Activated naive CD4-positive, alpha-beta T cell treated with anti-CD3 and anti-CD28 coated beads for 36 hours (primary cell): ENCODE results near the gene ANKRD31. TPM values are rescaled to one million over a fixed set of nuclear protein-coding genes. Genes with fewer than 3 reads are reported as not detected.

Source experiments
- CTCF ChIA-PET: fragments of 350-600 bp; sonication (Branson Sonifier 250); formaldehyde crosslinking; loops from one replicate; lab custom pipeline; 2021; ENCODE audit warnings: antibody characterized with exemption; lab: Charles Lee
- DNase-seq: peaks from one replicate; pipeline ENCODE4 v3.0.0-alpha.2; 2020
- H3K27ac Mint-ChIP-seq: one replicate; pipeline ENCODE4 v1.8.0; 2021; ENCODE audit warnings: mild to moderate bottlenecking, mixed read lengths
- H3K27me3 Mint-ChIP-seq: one replicate; pipeline ENCODE4 v1.8.0; 2021; ENCODE audit warnings: low read depth, mixed read lengths
- H3K36me3 Mint-ChIP-seq: one replicate; pipeline ENCODE4 v1.8.0; 2021; ENCODE audit warnings: low read depth, mixed read lengths
- H3K4me1 Mint-ChIP-seq: one replicate; pipeline ENCODE4 v1.8.0; 2021; ENCODE audit warnings: low read depth, mixed read lengths
- H3K4me3 Mint-ChIP-seq: one replicate; pipeline ENCODE4 v1.8.0; 2021; ENCODE audit warnings: mild to moderate bottlenecking, moderate library complexity, mixed read lengths
- H3K9me3 Mint-ChIP-seq: one replicate; pipeline ENCODE4 v1.8.0; 2021; ENCODE audit warnings: mixed read lengths
- intact Hi-C: fragments of 100-400 bp; cut with micrococcal nuclease; formaldehyde crosslinking; loops from one replicate; pipeline ENCODE4 v1.15.1; 2023
- total RNA-seq, 2 experiments: library from RNA; stranded (reverse); gene quantifications; one replicate each; pipeline ENCODE4 v1.2.3, GENCODE V29; 2021

Gene ANKRD31
- total RNA-seq, 2 experiments from 2014 or later, result 0.35 to 0.36 TPM

GRCh38 chr5:75053304-75054133, 183.2 kb downstream of the ANKRD31 start:
- Mint-ChIP-seq H3K36me3 (no peaks in the 10 kb centered on the region), H3K4me3 (peak overlapping the region; percentile 86), H3K27ac (peak overlapping the region; percentile 92), H3K9me3 (no peaks in the 10 kb centered on the region), H3K27me3 (no peaks in the 10 kb centered on the region), H3K4me1 (peaks cover 73% of the 10 kb centered on the region)
- CTCF ChIA-PET, result interaction anchor here (0.7 to 3.6 kb wide), 3 partner anchors 76 to 283 kb away, joined by 3 to 16 read pairs (median 4); partner anchors contain the start of genes ANKRD31 and HMGCR
- intact Hi-C loops, result loop anchor here (5.0 to 10.0 kb wide), 9 partner anchors 54 to 1489 kb away; partner anchors contain the start of genes FAM169A, GFM2, HEXB and IQGAP2
- DNase-seq, result peak; percentile 67

- DNase-seq, result no peak
- Mint-ChIP-seq H3K27ac (no peak overlapping the region), H3K36me3 (no peaks in the 10 kb centered on the region), H3K9me3 (no peaks in the 10 kb centered on the region), H3K4me1 (peaks cover 73% of the 10 kb centered on the region), H3K4me3 (peak overlapping the region; percentile 86), H3K27me3 (no peaks in the 10 kb centered on the region)
- CTCF ChIA-PET, result interaction anchor here (1.0 to 3.6 kb wide), 2 partner anchors 184 to 284 kb away, joined by 3 to 16 read pairs; partner anchors contain the start of genes ANKRD31 and HMGCR
- intact Hi-C loops, result loop anchor here (5.0 to 10.0 kb wide), 9 partner anchors 54 to 1489 kb away; partner anchors contain the start of genes FAM169A, GFM2, HEXB and IQGAP2
Measured at GRCh38 chr5:75053054-75053303, 183.7 kb downstream of the ANKRD31 start.

GRCh38 chr5:75052192-75053053, 184.3 kb downstream of the ANKRD31 start, which contains the start of gene GCNT4:
Gene GCNT4, minus strand, starts transcription at chr5:75052558. Its CDS starts 22,521 bp downstream, at chr5:75030037.
- CTCF ChIA-PET, result interaction anchor here (0.7 to 3.6 kb wide), 5 partner anchors 8 to 438 kb away, joined by 3 to 16 read pairs (median 6); partner anchors contain the start of genes ANKRD31 and HMGCR
- Mint-ChIP-seq H3K27ac (peak within 1 kb of the TSS; percentile 93), H3K4me3 (peak within 1 kb of the TSS; percentile 86), H3K4me1 (peaks cover 72% of the 10 kb centered on the region), H3K36me3 (no peaks in the 10 kb centered on the region), H3K27me3 (no peaks in the 10 kb centered on the region), H3K9me3 (no peaks in the 10 kb centered on the region)
- intact Hi-C loops, result loop anchor here (1.0 to 10.0 kb wide), 10 partner anchors 55 to 1490 kb away; partner anchors contain the start of genes FAM169A, GFM2, HEXB and IQGAP2
- DNase-seq, result peak; percentile 70

GRCh38 chr5:75051217-75051751, 185.4 kb downstream of the ANKRD31 start:
- peaks cover 60% of the 10 kb centered on the region for H3K4me1 Mint-ChIP-seq
- intact Hi-C loops, result loop anchor here (1.0 to 10.0 kb wide), 16 partner anchors 8 to 1491 kb away; partner anchors contain the start of genes CERT1, FAM169A, GFM2 and HEXB
- H3K4me3 Mint-ChIP-seq, result peak overlapping the region; percentile 84
- H3K27me3 Mint-ChIP-seq, result no peaks in the 10 kb centered on the region
- CTCF ChIA-PET, result interaction anchor here (0.7 to 3.6 kb wide), 10 partner anchors 8 to 524 kb away, joined by 3 to 23 read pairs (median 9); partner anchors contain the start of gene ANKRD31
- H3K36me3 Mint-ChIP-seq, result peaks cover 3% of the 10 kb centered on the region
- H3K9me3 Mint-ChIP-seq, result no peaks in the 10 kb centered on the region
- peak; percentile 72 for DNase-seq
- H3K27ac Mint-ChIP-seq, result peak overlapping the region; percentile 93

- H3K36me3 Mint-ChIP-seq, result peaks cover 9% of the 10 kb centered on the region
- DNase-seq, result peak; percentile 30
- peaks cover 59% of the 10 kb centered on the region for H3K4me1 Mint-ChIP-seq
- peak overlapping the region; percentile 93 for H3K27ac Mint-ChIP-seq
- H3K4me3 Mint-ChIP-seq, result peak overlapping the region; percentile 84
- no peaks in the 10 kb centered on the region for H3K9me3 Mint-ChIP-seq
- CTCF ChIA-PET, result interaction anchor here (0.6 to 4.5 kb wide), 47 partner anchors 9 to 631 kb away, joined by 3 to 40 read pairs (median 4); partner anchors contain the start of genes ANKRD31 and HMGCR
- H3K27me3 Mint-ChIP-seq, result no peaks in the 10 kb centered on the region
- intact Hi-C loops, result loop anchor here (1.0 to 10.0 kb wide), 14 partner anchors 40 to 1492 kb away; partner anchors contain the start of genes CERT1, FAM169A, GFM2 and HEXB
Measured at GRCh38 chr5:75050415-75050814, 186.3 kb downstream of the ANKRD31 start.

- H3K9me3 Mint-ChIP-seq, result no peaks in the 10 kb centered on the region
- peak overlapping the region; percentile 84 for H3K4me3 Mint-ChIP-seq
- peaks cover 60% of the 10 kb centered on the region for H3K4me1 Mint-ChIP-seq
- peaks cover 14% of the 10 kb centered on the region for H3K36me3 Mint-ChIP-seq
- H3K27me3 Mint-ChIP-seq, result no peaks in the 10 kb centered on the region
- peak overlapping the region; percentile 93 for H3K27ac Mint-ChIP-seq
- intact Hi-C loops, result loop anchor here (1.0 to 10.0 kb wide), 15 partner anchors 41 to 1493 kb away; partner anchors contain the start of genes CERT1, FAM169A, GFM2 and HEXB
- DNase-seq, result peak; percentile 77
- CTCF ChIA-PET, result interaction anchor here (0.6 to 4.5 kb wide), 48 partner anchors 8 to 632 kb away, joined by 3 to 40 read pairs (median 4); partner anchors contain the start of genes ANKRD31 and HMGCR
Measured at GRCh38 chr5:75049456-75050351, 187.0 kb downstream of the ANKRD31 start.

- Mint-ChIP-seq H3K9me3 (no peaks in the 10 kb centered on the region), H3K4me3 (peak overlapping the region; percentile 7), H3K27me3 (no peaks in the 10 kb centered on the region), H3K4me1 (peaks cover 63% of the 10 kb centered on the region), H3K36me3 (peaks cover 22% of the 10 kb centered on the region), H3K27ac (no peak overlapping the region)
- intact Hi-C loops, result loop anchor here (5.0 kb wide), 1 partner anchor 1209 kb away; no protein-coding TSS in a partner anchor
- CTCF ChIA-PET, result interaction anchor here (0.8 to 4.5 kb wide), 10 partner anchors 10 to 189 kb away, joined by 3 to 40 read pairs (median 6); partner anchors contain the start of gene ANKRD31
- DNase-seq, result no peak
Measured at GRCh38 chr5:75048457-75048953, 188.2 kb downstream of the ANKRD31 start.

- CTCF ChIA-PET, result interaction anchor here (4.5 kb wide), 1 partner anchor 190 kb away, joined by 40 read pairs; the partner anchor contains the start of gene ANKRD31
- no peak overlapping the region for H3K4me3 Mint-ChIP-seq
- no peaks in the 10 kb centered on the region for H3K9me3 Mint-ChIP-seq
- H3K27me3 Mint-ChIP-seq, result no peaks in the 10 kb centered on the region
- H3K27ac Mint-ChIP-seq, result no peak overlapping the region
- peaks cover 63% of the 10 kb centered on the region for H3K4me1 Mint-ChIP-seq
- DNase-seq, result no peak
- intact Hi-C loops, result loop anchor here (5.0 kb wide), 1 partner anchor 1210 kb away; no protein-coding TSS in a partner anchor
- peaks cover 28% of the 10 kb centered on the region for H3K36me3 Mint-ChIP-seq
Measured at GRCh38 chr5:75047356-75047755, 189.3 kb downstream of the ANKRD31 start.

- H3K36me3 Mint-ChIP-seq, result peaks cover 31% of the 10 kb centered on the region
- no peak for DNase-seq
Measured at GRCh38 chr5:75046366-75047142, 190.1 kb downstream of the ANKRD31 start.

More at GRCh38 chr5:75046366-75047142, 190.1 kb downstream of the ANKRD31 start:
- CTCF ChIA-PET, result interaction anchor here (1.5 to 4.5 kb wide), 2 partner anchors 9 to 191 kb away, joined by 3 to 40 read pairs; partner anchors contain the start of gene ANKRD31
- Mint-ChIP-seq H3K4me1 (peaks cover 60% of the 10 kb centered on the region), H3K27ac (no peak overlapping the region), H3K4me3 (no peak overlapping the region), H3K9me3 (no peaks in the 10 kb centered on the region), H3K27me3 (no peaks in the 10 kb centered on the region)
- intact Hi-C loops, result loop anchor here (5.0 kb wide), 1 partner anchor 1211 kb away; no protein-coding TSS in a partner anchor
